ENCODE measurements around the gene SERPINE2. TPM values are rescaled to one million over a fixed set of nuclear protein-coding genes. Genes with fewer than 3 reads are reported as not detected.

Gene SERPINE2
- total RNA-seq, 6 experiments from 2014 or later = 145 to 385 (median 169) TPM

DNA sequence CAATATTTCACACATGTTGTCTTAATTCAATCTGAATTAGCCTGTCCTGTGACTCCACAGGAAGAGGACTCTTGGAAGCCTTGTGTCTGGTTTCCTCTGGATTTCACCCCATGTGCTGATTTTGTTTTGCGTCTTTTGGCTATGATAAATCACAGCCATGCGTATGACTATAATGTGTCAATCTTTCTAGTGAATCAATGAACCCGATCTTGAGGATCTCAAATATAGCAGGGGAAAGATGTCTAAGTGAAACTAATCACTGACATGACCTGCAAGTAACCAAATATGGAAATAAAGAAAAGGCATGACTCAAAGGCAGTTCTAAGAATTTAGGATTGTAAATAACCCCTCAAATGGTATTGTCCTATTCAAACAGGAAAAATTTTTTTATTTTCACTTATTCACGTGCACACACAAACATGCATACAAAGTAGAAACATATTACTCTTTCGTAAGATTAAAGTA lies 102.2 kb downstream of the SERPINE2 start:
- Mint-ChIP-seq H3K9me3 (no peaks in the 10 kb centered on the region; the same call in 1 of the 2 replicates), H3K4me3 (peak overlapping the region; percentile 12; the same call in 1 of the 2 replicates), H3K4me1 (ENCODE audit: low read depth) (peaks cover 72% of the 10 kb centered on the region), H3K27ac (peak overlapping the region; percentile 29; the same call in 1 of the 2 replicates), H3K27me3 (ENCODE audit: insufficient read depth) (peaks cover 3% of the 10 kb centered on the region; the same call in 1 of the 2 replicates), H3K36me3 (ENCODE audit: low read depth) (peaks cover 13% of the 10 kb centered on the region)
- TF ChIP-seq, protein P1, sequence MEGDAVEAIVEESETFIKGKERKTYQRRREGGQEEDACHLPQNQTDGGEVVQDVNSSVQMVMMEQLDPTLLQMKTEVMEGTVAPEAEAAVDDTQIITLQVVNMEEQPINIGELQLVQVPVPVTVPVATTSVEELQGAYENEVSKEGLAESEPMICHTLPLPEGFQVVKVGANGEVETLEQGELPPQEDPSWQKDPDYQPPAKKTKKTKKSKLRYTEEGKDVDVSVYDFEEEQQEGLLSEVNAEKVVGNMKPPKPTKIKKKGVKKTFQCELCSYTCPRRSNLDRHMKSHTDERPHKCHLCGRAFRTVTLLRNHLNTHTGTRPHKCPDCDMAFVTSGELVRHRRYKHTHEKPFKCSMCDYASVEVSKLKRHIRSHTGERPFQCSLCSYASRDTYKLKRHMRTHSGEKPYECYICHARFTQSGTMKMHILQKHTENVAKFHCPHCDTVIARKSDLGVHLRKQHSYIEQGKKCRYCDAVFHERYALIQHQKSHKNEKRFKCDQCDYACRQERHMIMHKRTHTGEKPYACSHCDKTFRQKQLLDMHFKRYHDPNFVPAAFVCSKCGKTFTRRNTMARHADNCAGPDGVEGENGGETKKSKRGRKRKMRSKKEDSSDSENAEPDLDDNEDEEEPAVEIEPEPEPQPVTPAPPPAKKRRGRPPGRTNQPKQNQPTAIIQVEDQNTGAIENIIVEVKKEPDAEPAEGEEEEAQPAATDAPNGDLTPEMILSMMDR (IDR thresholded peaks at IDR 0.05) = no peak
- DNase-seq = no peak

DNA sequence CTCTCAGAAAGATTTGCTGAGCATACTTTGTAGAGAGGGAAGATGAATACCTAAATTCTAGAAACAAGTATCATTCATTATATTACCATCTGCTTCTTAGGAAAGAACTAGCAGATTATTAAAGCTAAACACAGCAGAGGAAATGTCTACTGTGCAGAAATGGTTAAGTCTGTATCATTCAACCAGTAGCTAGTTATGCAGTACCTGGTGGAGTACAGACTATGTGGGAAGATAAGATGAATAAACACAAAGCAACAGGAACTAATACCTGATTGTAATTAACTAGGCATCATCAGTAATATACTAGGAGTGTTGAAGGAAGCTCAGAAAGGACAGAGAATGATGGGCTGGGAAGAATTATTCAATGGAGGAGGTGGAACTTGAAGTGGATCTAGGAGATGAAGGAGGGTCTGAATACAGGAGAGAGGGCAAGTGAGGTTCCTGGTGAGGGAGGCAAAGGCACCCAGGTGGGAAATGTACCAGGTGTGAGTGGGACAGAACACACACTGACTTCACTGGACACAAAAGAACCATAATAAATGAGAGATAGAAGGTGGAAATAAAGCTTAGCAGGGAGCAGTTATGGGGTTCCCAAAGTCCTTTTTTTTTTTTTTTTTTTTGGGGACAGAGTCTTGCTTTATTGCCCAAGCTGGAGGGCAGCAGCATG lies 103.5 kb downstream of the SERPINE2 start:
- H3K36me3 Mint-ChIP-seq (ENCODE audit: low read depth) = peaks cover 8% of the 10 kb centered on the region
- TF ChIP-seq, protein P1 (IDR thresholded peaks at IDR 0.05) = no peak
- H3K27me3 Mint-ChIP-seq (ENCODE audit: insufficient read depth) = peaks cover 3% of the 10 kb centered on the region; the same call in 1 of the 2 replicates
- H3K4me3 Mint-ChIP-seq = no peak overlapping the region
- peaks cover 64% of the 10 kb centered on the region for H3K4me1 Mint-ChIP-seq (ENCODE audit: low read depth)
- H3K27ac Mint-ChIP-seq = peak overlapping the region; percentile 0; the same call in 1 of the 2 replicates
- DNase-seq = no peak
- no peaks in the 10 kb centered on the region for H3K9me3 Mint-ChIP-seq

DNA sequence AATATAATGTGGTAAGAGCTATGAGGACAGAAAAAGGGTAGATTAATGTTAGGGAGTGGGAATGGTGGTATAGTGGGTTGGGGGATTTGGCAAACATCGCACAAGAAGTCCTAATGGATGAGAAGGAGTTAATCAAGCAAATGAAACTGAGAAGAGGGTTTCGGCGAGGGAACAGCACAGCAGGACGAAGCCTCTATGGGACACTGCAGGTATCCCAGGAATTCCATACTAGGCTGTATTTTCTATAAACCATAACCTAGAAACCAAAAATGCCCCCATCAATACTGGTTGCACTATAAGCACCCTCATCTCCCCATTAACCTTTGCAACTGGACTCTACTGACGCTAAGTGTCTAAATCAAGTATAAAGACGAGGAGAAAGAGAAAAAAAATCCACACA lies 104.2 kb downstream of the SERPINE2 start:
- Mint-ChIP-seq H3K9me3 (no peaks in the 10 kb centered on the region), H3K4me3 (no peak overlapping the region; the same call in 1 of the 2 replicates), H3K36me3 (ENCODE audit: low read depth) (peaks cover 8% of the 10 kb centered on the region), H3K27me3 (ENCODE audit: insufficient read depth) (peaks cover 3% of the 10 kb centered on the region; the same call in 1 of the 2 replicates), H3K27ac (no peak overlapping the region), H3K4me1 (ENCODE audit: low read depth) (peaks cover 71% of the 10 kb centered on the region)
- DNase-seq = no peak
- TF ChIP-seq, protein P1 (IDR thresholded peaks at IDR 0.05) = no peak

DNA sequence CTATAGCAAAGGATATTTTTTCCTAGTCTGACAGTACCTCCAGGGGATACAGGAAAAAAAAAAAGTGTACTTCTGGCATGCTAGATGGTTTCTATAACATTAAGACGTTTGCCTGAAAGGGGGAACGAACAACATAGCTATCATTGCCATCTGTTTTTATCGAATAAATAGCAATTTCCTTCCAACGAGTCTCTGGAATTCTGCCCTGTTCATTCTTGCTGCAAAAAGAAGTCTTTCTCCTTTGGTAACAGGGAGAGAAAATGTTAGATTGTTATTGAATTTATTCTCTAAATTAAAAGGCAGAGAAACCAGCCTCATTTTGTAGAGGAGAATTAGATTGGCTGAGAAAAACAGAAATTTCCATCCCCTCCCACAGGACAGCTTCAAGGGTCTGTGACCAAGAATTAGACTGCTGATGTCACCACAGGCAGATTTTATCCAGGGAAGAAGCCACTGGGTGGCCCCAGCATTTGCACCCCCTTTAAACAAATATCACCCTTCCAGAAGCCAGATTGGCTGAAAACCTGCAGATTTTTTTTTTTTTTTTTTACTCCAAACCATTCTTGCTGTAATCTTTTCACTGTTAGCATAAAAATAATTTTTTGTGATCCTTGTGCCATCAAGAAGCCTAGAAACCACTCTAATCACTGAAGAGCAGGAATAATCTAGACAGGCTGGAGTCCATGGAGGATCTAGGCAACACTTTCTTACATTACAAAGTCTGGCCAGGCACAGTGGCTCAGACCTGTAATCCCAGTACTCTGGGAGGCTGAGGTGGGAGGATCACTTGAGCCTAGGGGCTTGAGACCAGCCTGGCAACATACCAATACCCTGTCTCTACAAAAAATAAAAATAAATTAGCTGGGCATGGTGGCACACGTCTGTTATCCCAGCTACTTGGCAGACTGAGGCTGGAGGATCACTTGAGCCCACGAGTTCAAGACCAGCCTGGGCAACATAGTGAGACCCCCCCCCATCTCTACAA lies 106.0 kb downstream of the SERPINE2 start:
- Mint-ChIP-seq H3K9me3 (no peaks in the 10 kb centered on the region), H3K27me3 (ENCODE audit: insufficient read depth) (peaks cover 3% of the 10 kb centered on the region; the same call in 1 of the 2 replicates), H3K4me1 (ENCODE audit: low read depth) (peaks cover 67% of the 10 kb centered on the region), H3K36me3 (ENCODE audit: low read depth) (peaks cover 2% of the 10 kb centered on the region), H3K4me3 (no peak overlapping the region), H3K27ac (no peak overlapping the region)
- DNase-seq = no peak
- TF ChIP-seq, protein P1 (IDR thresholded peaks at IDR 0.05) = no peak
